ENCODE results near the gene USP3.

- no peak for TF ChIP-seq EZH2phosphoT487 (IDR thresholded peaks at IDR 0.05; ENCODE audit: insufficient read depth, low read depth)
- TF ChIP-seq EZH2 (IDR thresholded peaks at IDR 0.05; ENCODE audit: insufficient read depth, poor library complexity, severe bottlenecking) = no peak
Observed at GRCh38 chr15:63609448-63609847, 105.1 kb downstream of the USP3 start.

All from GM23248 (cell line).